ENCODE measurements around the gene SCUBE2.
"Not testable (repeated sequence)": the region's sequence is repeated elsewhere in the genome, so short reads cannot be mapped to it uniquely, and the experiment has no call there.

Gene SCUBE2

DNA sequence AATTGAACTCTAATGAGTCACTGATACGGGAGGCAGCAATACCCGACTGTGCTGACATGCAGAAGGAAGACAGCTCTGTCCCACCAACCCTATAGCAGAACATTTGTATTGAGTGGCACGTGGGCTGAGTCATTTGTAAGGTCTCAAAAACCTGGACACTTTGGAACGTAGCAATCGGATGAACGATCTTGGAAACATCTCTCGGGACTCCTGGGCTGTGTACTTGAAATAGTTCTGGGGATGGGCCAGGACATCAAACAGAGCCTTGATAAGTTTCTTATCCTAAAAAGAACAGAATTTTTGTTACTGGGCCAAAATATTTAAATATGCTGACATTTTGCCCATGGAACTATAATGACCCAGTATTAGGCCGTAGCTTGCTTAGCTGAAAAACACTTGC lies 70.5 kb downstream of the SCUBE2 start:
- Histone ChIP-seq H3K36me3 (ENCODE audit: control insufficient read depth, insufficient read depth, low read length) (no peaks in the 10 kb centered on the region), H3K4me1 (ENCODE audit: control insufficient read depth, insufficient read depth, low read length) (no peaks in the 10 kb centered on the region)

DNA sequence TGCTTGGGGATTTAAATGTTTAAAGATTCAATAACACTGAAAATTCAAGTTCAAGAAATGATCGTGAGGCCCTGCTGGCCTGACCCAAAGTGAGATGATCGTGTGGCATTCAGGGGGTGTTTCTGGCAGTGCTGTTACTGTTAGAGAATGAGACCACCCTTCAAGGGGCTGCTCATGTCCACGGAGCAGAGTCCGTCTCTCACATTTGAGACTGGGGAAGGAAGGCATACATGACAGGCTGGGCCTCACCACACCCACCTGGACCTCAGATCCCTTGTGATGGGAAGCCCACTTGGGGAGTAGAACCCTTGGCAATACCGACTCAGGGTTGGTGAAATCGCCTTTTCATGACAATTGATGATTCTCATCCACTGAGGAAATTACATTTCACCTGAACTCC lies 71.5 kb downstream of the SCUBE2 start:
- no peak overlapping the region for H3K27ac ChIP-seq (ENCODE audit: low read depth, low read length)
- H3K36me3 ChIP-seq (ENCODE audit: control insufficient read depth, insufficient read depth, low read length): no peaks in the 10 kb centered on the region
- no peaks in the 10 kb centered on the region for H3K27me3 ChIP-seq (ENCODE audit: control insufficient read depth, insufficient read depth, low read length)
- no peaks in the 10 kb centered on the region for H3K9me3 ChIP-seq (ENCODE audit: control insufficient read depth, insufficient read depth, low read depth, low read length)
- H3K4me1 ChIP-seq (ENCODE audit: control insufficient read depth, insufficient read depth, low read length): no peaks in the 10 kb centered on the region
- no peak overlapping the region for H3K4me3 ChIP-seq (ENCODE audit: low read depth, low read length)
- no peak overlapping the region for H3K9ac ChIP-seq (ENCODE audit: low read length)

More for the DNA sequence above, 70.5 kb downstream of the SCUBE2 start:
- Histone ChIP-seq H3K9me3 (ENCODE audit: control insufficient read depth, insufficient read depth, low read depth, low read length) (no peaks in the 10 kb centered on the region), H3K9ac (ENCODE audit: low read length) (no peak overlapping the region), H3K27me3 (ENCODE audit: control insufficient read depth, insufficient read depth, low read length) (no peaks in the 10 kb centered on the region), H3K4me3 (ENCODE audit: low read depth, low read length) (no peak overlapping the region), H3K27ac (ENCODE audit: low read depth, low read length) (no peak overlapping the region)

DNA sequence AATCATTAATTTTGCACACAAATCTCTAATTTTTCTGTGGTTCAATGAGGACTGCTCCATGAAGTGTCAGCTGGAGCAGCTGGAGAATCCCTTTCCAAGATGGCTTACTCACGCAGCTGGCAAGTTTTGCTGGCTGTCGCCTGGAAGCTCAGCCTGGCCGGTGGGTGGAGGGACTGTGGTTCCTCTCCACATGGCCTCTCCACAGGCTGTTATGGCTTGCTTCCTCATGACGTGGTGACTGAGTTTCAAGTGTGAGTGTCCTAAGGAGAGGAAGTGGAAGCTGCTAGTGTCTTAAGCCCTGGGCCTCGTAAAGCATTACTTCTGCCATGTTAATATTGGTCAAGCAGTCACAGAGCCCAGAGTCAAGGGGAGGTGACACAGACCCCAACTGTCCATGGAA lies 73.6 kb downstream of the SCUBE2 start:
- H3K27me3 ChIP-seq (ENCODE audit: control insufficient read depth, insufficient read depth, low read length): no peaks in the 10 kb centered on the region
- H3K4me3 ChIP-seq (ENCODE audit: low read depth, low read length): no peak overlapping the region
- H3K27ac ChIP-seq (ENCODE audit: low read depth, low read length): no peak overlapping the region

DNA sequence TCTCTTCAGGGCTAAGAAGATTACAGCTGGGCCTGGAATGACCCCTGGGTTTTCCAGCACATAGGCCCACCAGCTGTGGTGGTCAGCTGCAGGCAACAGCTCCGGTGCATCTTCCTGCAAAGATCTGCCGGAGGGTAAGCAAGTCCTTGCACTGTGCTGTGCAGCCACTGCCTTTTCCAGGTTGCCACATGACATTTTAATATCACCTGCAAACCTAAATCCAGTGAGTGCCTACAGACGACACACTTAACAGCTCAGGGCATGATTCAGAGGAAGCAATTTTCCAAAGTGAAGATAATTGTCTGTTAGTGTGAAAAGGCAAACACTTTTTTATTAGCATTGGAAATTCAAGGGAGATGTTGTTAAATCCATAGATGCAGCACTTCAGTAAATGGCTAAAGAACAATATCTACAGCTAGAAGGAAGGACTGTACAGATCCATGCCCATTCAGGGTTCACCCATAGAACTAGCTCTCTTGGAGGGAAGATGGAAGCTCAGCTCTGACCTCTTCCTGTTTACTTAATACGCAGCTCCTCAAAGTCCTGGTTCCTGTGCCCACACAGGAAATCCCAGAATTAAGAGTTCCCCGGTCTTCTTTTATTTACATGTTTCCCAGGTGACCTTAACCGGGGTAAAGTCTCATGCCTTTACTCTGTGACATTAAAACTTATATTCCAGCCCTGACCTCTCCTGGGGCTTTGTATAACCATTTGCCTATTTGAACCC lies 74.3 kb downstream of the SCUBE2 start:
- Histone ChIP-seq H3K27me3 (ENCODE audit: control insufficient read depth, insufficient read depth, low read length) (no peaks in the 10 kb centered on the region), H3K4me1 (ENCODE audit: control insufficient read depth, insufficient read depth, low read length) (no peaks in the 10 kb centered on the region), H3K9ac (ENCODE audit: low read length) (no peak overlapping the region), H3K4me3 (ENCODE audit: low read depth, low read length) (no peak overlapping the region), H3K27ac (ENCODE audit: low read depth, low read length) (no peak overlapping the region), H3K9me3 (ENCODE audit: control insufficient read depth, insufficient read depth, low read depth, low read length) (no peaks in the 10 kb centered on the region), H3K36me3 (ENCODE audit: control insufficient read depth, insufficient read depth, low read length) (no peaks in the 10 kb centered on the region)

More for the DNA sequence above, 73.6 kb downstream of the SCUBE2 start:
- H3K36me3 ChIP-seq (ENCODE audit: control insufficient read depth, insufficient read depth, low read length): no peaks in the 10 kb centered on the region
- H3K9ac ChIP-seq (ENCODE audit: low read length): no peak overlapping the region
- no peaks in the 10 kb centered on the region for H3K9me3 ChIP-seq (ENCODE audit: control insufficient read depth, insufficient read depth, low read depth, low read length)
- H3K4me1 ChIP-seq (ENCODE audit: control insufficient read depth, insufficient read depth, low read length): no peaks in the 10 kb centered on the region

DNA sequence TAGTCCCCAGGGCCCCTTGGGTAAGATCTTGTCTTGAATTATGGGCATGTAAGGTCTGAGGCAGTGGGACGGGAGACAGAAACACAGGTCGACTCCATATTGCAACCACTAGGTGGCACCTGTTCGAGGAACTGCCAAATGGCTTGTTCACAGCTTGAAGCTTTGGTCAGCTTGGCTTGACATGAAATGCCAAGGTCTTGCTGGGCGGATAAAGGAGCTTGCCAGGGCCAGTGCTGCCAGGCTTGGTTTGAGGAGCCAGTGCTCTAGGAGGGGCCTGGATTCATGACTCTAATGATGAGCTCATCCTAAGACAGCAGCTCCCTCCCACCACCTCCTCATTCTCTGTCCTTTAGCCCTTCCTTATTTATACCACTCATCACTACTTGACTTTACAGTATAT lies 75.7 kb downstream of the SCUBE2 start:
- H3K27ac ChIP-seq (ENCODE audit: low read depth, low read length): no peak overlapping the region
- no peaks in the 10 kb centered on the region for H3K4me1 ChIP-seq (ENCODE audit: control insufficient read depth, insufficient read depth, low read length)
- H3K9ac ChIP-seq (ENCODE audit: low read length): no peak overlapping the region
- H3K27me3 ChIP-seq (ENCODE audit: control insufficient read depth, insufficient read depth, low read length): no peaks in the 10 kb centered on the region
- no peak overlapping the region for H3K4me3 ChIP-seq (ENCODE audit: low read depth, low read length)
- no peaks in the 10 kb centered on the region for H3K36me3 ChIP-seq (ENCODE audit: control insufficient read depth, insufficient read depth, low read length)
- H3K9me3 ChIP-seq (ENCODE audit: control insufficient read depth, insufficient read depth, low read depth, low read length): no peaks in the 10 kb centered on the region

DNA sequence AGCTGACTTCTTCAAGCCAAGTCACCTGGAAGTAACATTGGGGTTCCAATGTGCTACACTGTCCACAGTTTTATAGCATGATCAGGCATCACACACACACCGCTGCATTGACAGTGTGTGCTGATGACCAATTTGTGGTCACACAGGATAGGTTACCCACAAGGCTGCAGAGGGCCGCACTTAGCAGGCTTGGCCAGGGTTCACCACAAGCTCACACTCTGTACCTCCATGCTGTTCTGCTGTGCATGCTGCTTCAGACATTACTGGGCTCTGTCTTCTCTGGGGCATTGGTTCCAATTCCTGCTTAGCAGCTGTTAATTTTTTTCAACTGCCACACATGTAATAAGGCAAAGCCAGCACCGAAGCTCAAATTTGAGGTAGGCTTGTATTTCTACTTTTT lies 76.6 kb downstream of the SCUBE2 start:
- Histone ChIP-seq H3K9ac (ENCODE audit: low read length) (no peak overlapping the region), H3K27me3 (ENCODE audit: control insufficient read depth, insufficient read depth, low read length) (no peaks in the 10 kb centered on the region), H3K27ac (ENCODE audit: low read depth, low read length) (no peak overlapping the region), H3K36me3 (ENCODE audit: control insufficient read depth, insufficient read depth, low read length) (no peaks in the 10 kb centered on the region), H3K9me3 (ENCODE audit: control insufficient read depth, insufficient read depth, low read depth, low read length) (no peaks in the 10 kb centered on the region), H3K4me3 (ENCODE audit: low read depth, low read length) (no peak overlapping the region), H3K4me1 (ENCODE audit: control insufficient read depth, insufficient read depth, low read length) (no peaks in the 10 kb centered on the region)

DNA sequence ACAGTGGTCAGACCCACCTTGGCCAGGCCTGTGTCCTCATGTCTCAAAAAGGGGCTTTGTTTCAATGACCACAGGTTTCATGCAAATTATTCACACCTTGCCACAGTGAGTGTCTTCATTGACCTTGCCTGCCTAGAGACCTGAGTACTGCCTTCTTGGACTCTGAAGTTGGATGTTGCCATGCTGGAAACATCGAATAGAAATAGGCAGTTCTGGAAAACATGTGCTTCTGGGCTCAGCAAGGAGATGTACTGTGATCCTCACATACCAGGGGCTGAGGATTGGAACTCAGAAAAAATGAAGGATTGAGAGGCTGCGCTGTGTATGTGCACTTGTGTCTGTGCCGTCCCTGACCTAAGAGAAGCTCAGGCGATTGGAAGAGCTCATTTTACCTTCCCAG lies 78.0 kb downstream of the SCUBE2 start:
- H3K27ac ChIP-seq (ENCODE audit: low read depth, low read length): no peak overlapping the region

DNA sequence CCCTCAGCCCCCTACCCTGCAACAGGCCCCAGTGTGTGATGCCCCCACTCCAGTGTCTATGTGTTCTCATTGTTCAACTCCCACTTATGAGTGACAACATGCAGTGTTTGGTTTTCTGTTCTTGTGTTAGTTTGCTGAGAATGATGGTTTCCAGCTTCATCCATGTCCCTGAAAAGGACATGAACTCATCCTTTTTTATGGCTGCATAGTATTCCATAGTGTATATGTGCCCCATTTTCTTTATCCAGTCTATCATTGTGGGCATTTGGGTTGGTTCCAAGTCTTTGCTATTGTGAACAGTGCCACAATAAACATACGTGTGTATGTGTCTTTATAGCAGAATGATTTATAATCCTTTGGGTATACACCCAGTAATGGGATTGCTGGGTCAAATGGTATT lies 81.9 kb downstream of the SCUBE2 start:
- not testable (repeated sequence) for H3K9ac ChIP-seq (ENCODE audit: low read length); H3K36me3 ChIP-seq (ENCODE audit: control insufficient read depth, insufficient read depth, low read length); H3K4me1 ChIP-seq (ENCODE audit: control insufficient read depth, insufficient read depth, low read length); H3K4me3 ChIP-seq (ENCODE audit: low read depth, low read length); H3K27ac ChIP-seq (ENCODE audit: low read depth, low read length); H3K9me3 ChIP-seq (ENCODE audit: control insufficient read depth, insufficient read depth, low read depth, low read length)
- peaks cover 43% of the 10 kb centered on the region for H3K27me3 ChIP-seq (ENCODE audit: control insufficient read depth, insufficient read depth, low read length)

More for the DNA sequence above, 78.0 kb downstream of the SCUBE2 start:
- Histone ChIP-seq H3K4me1 (ENCODE audit: control insufficient read depth, insufficient read depth, low read length) (no peaks in the 10 kb centered on the region), H3K27me3 (ENCODE audit: control insufficient read depth, insufficient read depth, low read length) (peaks cover 5% of the 10 kb centered on the region), H3K36me3 (ENCODE audit: control insufficient read depth, insufficient read depth, low read length) (no peaks in the 10 kb centered on the region), H3K4me3 (ENCODE audit: low read depth, low read length) (no peak overlapping the region), H3K9me3 (ENCODE audit: control insufficient read depth, insufficient read depth, low read depth, low read length) (no peaks in the 10 kb centered on the region), H3K9ac (ENCODE audit: low read length) (no peak overlapping the region)

DNA sequence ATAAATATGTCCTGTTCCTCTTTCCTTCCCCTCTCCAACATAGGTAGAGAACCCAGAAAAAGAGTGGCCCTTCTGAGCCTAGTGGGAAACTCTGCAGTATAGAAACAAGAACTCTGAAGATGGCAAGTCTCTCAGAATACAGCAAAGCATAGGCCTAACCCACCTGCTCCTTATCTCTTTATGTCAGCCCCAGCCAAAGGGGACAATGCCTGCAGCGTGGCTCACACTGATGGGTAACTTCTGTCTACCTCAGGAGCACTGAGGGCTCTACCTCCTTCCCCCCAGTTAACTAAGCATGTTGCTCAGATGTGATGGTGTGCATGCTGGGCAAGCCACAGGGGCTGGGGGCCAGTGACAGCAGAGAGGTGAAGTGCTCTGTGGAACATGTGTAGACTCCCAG lies 82.7 kb downstream of the SCUBE2 start:
- Histone ChIP-seq H3K27ac (ENCODE audit: low read depth, low read length) (no peak overlapping the region), H3K9ac (ENCODE audit: low read length) (no peak overlapping the region), H3K27me3 (ENCODE audit: control insufficient read depth, insufficient read depth, low read length) (peaks cover 52% of the 10 kb centered on the region), H3K4me1 (ENCODE audit: control insufficient read depth, insufficient read depth, low read length) (no peaks in the 10 kb centered on the region), H3K36me3 (ENCODE audit: control insufficient read depth, insufficient read depth, low read length) (no peaks in the 10 kb centered on the region), H3K9me3 (ENCODE audit: control insufficient read depth, insufficient read depth, low read depth, low read length) (no peaks in the 10 kb centered on the region), H3K4me3 (ENCODE audit: low read depth, low read length) (no peak overlapping the region)

DNA sequence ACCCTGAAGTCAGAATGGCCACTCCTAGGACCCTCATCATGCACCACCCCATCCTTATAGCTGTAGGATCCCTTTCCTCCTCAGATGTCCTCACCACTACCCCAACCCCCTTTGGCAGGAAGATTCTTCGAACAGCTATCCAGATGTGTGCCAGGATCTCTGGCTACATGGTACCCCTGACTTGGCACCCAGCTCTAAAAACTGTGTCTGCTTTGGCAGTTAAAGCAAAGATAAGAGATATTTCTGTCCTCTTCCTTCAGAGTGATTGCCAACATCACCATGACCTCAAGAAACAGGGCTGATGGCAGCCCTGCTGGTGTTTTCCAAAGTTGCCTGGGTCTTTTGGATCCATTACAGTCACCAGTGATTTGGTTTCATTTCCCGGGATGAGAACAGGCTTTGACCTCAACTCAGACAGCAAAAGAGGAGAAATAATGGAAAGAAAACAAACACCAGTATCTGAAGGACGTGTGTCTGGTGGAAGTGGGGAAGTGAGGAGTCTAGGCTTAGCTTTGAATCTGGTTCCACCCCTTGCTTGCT lies 83.3 kb downstream of the SCUBE2 start:
- no peak overlapping the region for H3K4me3 ChIP-seq (ENCODE audit: low read depth, low read length)
- H3K4me1 ChIP-seq (ENCODE audit: control insufficient read depth, insufficient read depth, low read length): peaks cover 2% of the 10 kb centered on the region; the same call in 1 of the 2 replicates
- no peak overlapping the region for H3K9ac ChIP-seq (ENCODE audit: low read length)
- H3K27me3 ChIP-seq (ENCODE audit: control insufficient read depth, insufficient read depth, low read length): peaks cover 58% of the 10 kb centered on the region
- no peak overlapping the region for H3K27ac ChIP-seq (ENCODE audit: low read depth, low read length)
- no peaks in the 10 kb centered on the region for H3K9me3 ChIP-seq (ENCODE audit: control insufficient read depth, insufficient read depth, low read depth, low read length)
- H3K36me3 ChIP-seq (ENCODE audit: control insufficient read depth, insufficient read depth, low read length): no peaks in the 10 kb centered on the region

DNA sequence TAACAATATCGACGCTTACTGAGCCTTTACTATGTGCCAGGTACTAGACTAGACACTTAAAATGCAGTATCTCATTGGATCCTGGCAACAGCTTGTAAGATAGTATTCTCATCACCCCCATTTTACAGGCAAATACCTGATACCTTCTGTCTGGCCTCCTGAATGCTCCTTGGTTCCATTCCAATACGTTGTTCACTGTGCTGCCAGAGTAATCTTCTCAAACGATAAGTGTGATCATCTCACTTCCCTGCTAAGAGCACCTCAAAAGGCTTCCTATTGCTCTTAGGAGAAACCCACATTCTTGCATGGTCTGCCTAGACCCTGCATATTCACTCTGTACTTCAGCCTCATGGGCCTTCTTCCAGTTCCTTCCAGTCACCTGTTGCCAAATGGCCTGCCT lies 86.3 kb downstream of the SCUBE2 start:
- Histone ChIP-seq H3K27ac (ENCODE audit: low read depth, low read length) (no peak overlapping the region), H3K9ac (ENCODE audit: low read length) (no peak overlapping the region), H3K4me3 (ENCODE audit: low read depth, low read length) (no peak overlapping the region), H3K4me1 (ENCODE audit: control insufficient read depth, insufficient read depth, low read length) (peaks cover 6% of the 10 kb centered on the region; the same call in 1 of the 2 replicates), H3K9me3 (ENCODE audit: control insufficient read depth, insufficient read depth, low read depth, low read length) (no peaks in the 10 kb centered on the region), H3K36me3 (ENCODE audit: control insufficient read depth, insufficient read depth, low read length) (no peaks in the 10 kb centered on the region), H3K27me3 (ENCODE audit: control insufficient read depth, insufficient read depth, low read length) (peaks cover 80% of the 10 kb centered on the region)

Data from HUES6 (cell line).